ENCODE measurements around the gene HYAL1.
"Not testable (repeated sequence)": the region's sequence is repeated elsewhere in the genome, so short reads cannot be mapped to it uniquely, and the experiment has no call there.

Gene HYAL1

GRCh38 chr3:50290161-50290641, 13.2 kb downstream of the HYAL1 start:
- H3K4me1 ChIP-seq (ENCODE audit: control insufficient read depth, insufficient read depth, low read length, poor library complexity, severe bottlenecking), result peaks cover 5% of the 10 kb centered on the region
- H3K9me3 ChIP-seq (ENCODE audit: control insufficient read depth, low read length), result no peaks in the 10 kb centered on the region
- WGBS, 2 experiments (ENCODE audit: insufficient coverage in 2 of 2), result 94 to 99% methylated on average over 12 to 15 of the region's 16 CpGs
- H3K27ac ChIP-seq (ENCODE audit: low read depth, low read length, severe bottlenecking), result no peak overlapping the region
- H3K36me3 ChIP-seq (ENCODE audit: control insufficient read depth, insufficient read depth, low read length), result peaks cover 43% of the 10 kb centered on the region
- H3K4me3 ChIP-seq (ENCODE audit: extremely low read depth, insufficient read depth, low read length, poor library complexity, severe bottlenecking), result no peak overlapping the region

GRCh38 chr3:50289130-50289529, 14.2 kb downstream of the HYAL1 start:
- H3K9me3 ChIP-seq (ENCODE audit: control insufficient read depth, low read length), result no peaks in the 10 kb centered on the region
- H3K4me3 ChIP-seq (ENCODE audit: extremely low read depth, insufficient read depth, low read length, poor library complexity, severe bottlenecking), result no peak overlapping the region
- WGBS, 2 experiments (ENCODE audit: insufficient coverage in 2 of 2), result 90 to 100% methylated on average over 5 of the region's 6 CpGs
- no peak overlapping the region for H3K27ac ChIP-seq (ENCODE audit: low read depth, low read length, severe bottlenecking)
- H3K36me3 ChIP-seq (ENCODE audit: control insufficient read depth, insufficient read depth, low read length), result peaks cover 43% of the 10 kb centered on the region
- peaks cover 5% of the 10 kb centered on the region for H3K4me1 ChIP-seq (ENCODE audit: control insufficient read depth, insufficient read depth, low read length, poor library complexity, severe bottlenecking)

- H3K4me3 ChIP-seq (ENCODE audit: extremely low read depth, insufficient read depth, low read length, poor library complexity, severe bottlenecking), result no peak overlapping the region
- 97 to 99% methylated on average over 12 to 23 of the region's 23 CpGs for WGBS, 2 experiments (ENCODE audit: insufficient coverage in 2 of 2)
Observed at GRCh38 chr3:50288387-50289007, 14.9 kb downstream of the HYAL1 start.

GRCh38 chr3:50287262-50287661, 16.1 kb downstream of the HYAL1 start:
- H3K9me3 ChIP-seq (ENCODE audit: control insufficient read depth, low read length), result no peaks in the 10 kb centered on the region
- 88% methylated on average over 1 of the region's 1 CpG for WGBS, 2 experiments (ENCODE audit: insufficient coverage in 2 of 2)
- H3K36me3 ChIP-seq (ENCODE audit: control insufficient read depth, insufficient read depth, low read length), result peaks cover 43% of the 10 kb centered on the region
- H3K4me1 ChIP-seq (ENCODE audit: control insufficient read depth, insufficient read depth, low read length, poor library complexity, severe bottlenecking), result no peaks in the 10 kb centered on the region
- H3K27ac ChIP-seq (ENCODE audit: low read depth, low read length, severe bottlenecking), result no peak overlapping the region
- H3K4me3 ChIP-seq (ENCODE audit: extremely low read depth, insufficient read depth, low read length, poor library complexity, severe bottlenecking), result no peak overlapping the region

More at GRCh38 chr3:50288387-50289007, 14.9 kb downstream of the HYAL1 start:
- Histone ChIP-seq H3K4me1 (ENCODE audit: control insufficient read depth, insufficient read depth, low read length, poor library complexity, severe bottlenecking) (peaks cover 5% of the 10 kb centered on the region), H3K9me3 (ENCODE audit: control insufficient read depth, low read length) (no peaks in the 10 kb centered on the region), H3K27ac (ENCODE audit: low read depth, low read length, severe bottlenecking) (no peak overlapping the region), H3K36me3 (ENCODE audit: control insufficient read depth, insufficient read depth, low read length) (peaks cover 43% of the 10 kb centered on the region)

GRCh38 chr3:50286322-50287227, 16.8 kb downstream of the HYAL1 start:
- Histone ChIP-seq H3K27ac (ENCODE audit: low read depth, low read length, severe bottlenecking) (no peak overlapping the region), H3K36me3 (ENCODE audit: control insufficient read depth, insufficient read depth, low read length) (peaks cover 43% of the 10 kb centered on the region), H3K9me3 (ENCODE audit: control insufficient read depth, low read length) (no peaks in the 10 kb centered on the region), H3K4me1 (ENCODE audit: control insufficient read depth, insufficient read depth, low read length, poor library complexity, severe bottlenecking) (no peaks in the 10 kb centered on the region), H3K4me3 (ENCODE audit: extremely low read depth, insufficient read depth, low read length, poor library complexity, severe bottlenecking) (no peak overlapping the region)
- 96 to 97% methylated on average over 19 to 24 of the region's 28 CpGs for WGBS, 2 experiments (ENCODE audit: insufficient coverage in 2 of 2)

- not testable (repeated sequence) for H3K4me3 ChIP-seq (ENCODE audit: extremely low read depth, insufficient read depth, low read length, poor library complexity, severe bottlenecking); H3K4me1 ChIP-seq (ENCODE audit: control insufficient read depth, insufficient read depth, low read length, poor library complexity, severe bottlenecking); H3K9me3 ChIP-seq (ENCODE audit: control insufficient read depth, low read length); H3K27ac ChIP-seq (ENCODE audit: low read depth, low read length, severe bottlenecking)
- peaks cover 27% of the 10 kb centered on the region for H3K36me3 ChIP-seq (ENCODE audit: control insufficient read depth, insufficient read depth, low read length)
- WGBS, 2 experiments (ENCODE audit: insufficient coverage in 2 of 2), result 90 to 93% methylated on average over 2 of the region's 6 CpGs
Observed at GRCh38 chr3:50284121-50284520, 19.3 kb downstream of the HYAL1 start.

GRCh38 chr3:50279255-50280016, 23.9 kb downstream of the HYAL1 start:
- no peaks in the 10 kb centered on the region for H3K9me3 ChIP-seq (ENCODE audit: control insufficient read depth, low read length)
- H3K27ac ChIP-seq (ENCODE audit: low read depth, low read length, severe bottlenecking), result no peak overlapping the region
- H3K4me1 ChIP-seq (ENCODE audit: control insufficient read depth, insufficient read depth, low read length, poor library complexity, severe bottlenecking), result no peaks in the 10 kb centered on the region
- 95 to 98% methylated on average over 3 of the region's 8 CpGs for WGBS, 2 experiments (ENCODE audit: insufficient coverage in 2 of 2)
- no peaks in the 10 kb centered on the region for H3K36me3 ChIP-seq (ENCODE audit: control insufficient read depth, insufficient read depth, low read length)
- no peak overlapping the region for H3K4me3 ChIP-seq (ENCODE audit: extremely low read depth, insufficient read depth, low read length, poor library complexity, severe bottlenecking)

GRCh38 chr3:50278880-50279224, 24.5 kb downstream of the HYAL1 start, which contains the start of gene LSMEM2:
TSS of gene LSMEM2 (plus strand) at chr3:50279087. CDS start at chr3:50279114, 27 bp downstream.
- WGBS, 2 experiments (ENCODE audit: insufficient coverage in 2 of 2), result 90 to 100% methylated on average over 1 to 2 of the region's 2 CpGs
- Histone ChIP-seq H3K4me1 (ENCODE audit: control insufficient read depth, insufficient read depth, low read length, poor library complexity, severe bottlenecking) (no peaks in the 10 kb centered on the region), H3K9me3 (ENCODE audit: control insufficient read depth, low read length) (no peaks in the 10 kb centered on the region), H3K27ac (ENCODE audit: low read depth, low read length, severe bottlenecking) (no peak within 1 kb of the TSS), H3K36me3 (ENCODE audit: control insufficient read depth, insufficient read depth, low read length) (no peaks in the 10 kb centered on the region), H3K4me3 (ENCODE audit: extremely low read depth, insufficient read depth, low read length, poor library complexity, severe bottlenecking) (no peak within 1 kb of the TSS)

- Histone ChIP-seq H3K4me3 (ENCODE audit: extremely low read depth, insufficient read depth, low read length, poor library complexity, severe bottlenecking) (no peak overlapping the region), H3K36me3 (ENCODE audit: control insufficient read depth, insufficient read depth, low read length) (no peaks in the 10 kb centered on the region), H3K27ac (ENCODE audit: low read depth, low read length, severe bottlenecking) (no peak overlapping the region), H3K4me1 (ENCODE audit: control insufficient read depth, insufficient read depth, low read length, poor library complexity, severe bottlenecking) (no peaks in the 10 kb centered on the region), H3K9me3 (ENCODE audit: control insufficient read depth, low read length) (no peaks in the 10 kb centered on the region)
- 81 to 94% methylated on average over 3 to 4 of the region's 4 CpGs for WGBS, 2 experiments (ENCODE audit: insufficient coverage in 2 of 2)
Observed at GRCh38 chr3:50278123-50278879, 25.1 kb downstream of the HYAL1 start.

GRCh38 chr3:50276762-50277101, 26.6 kb downstream of the HYAL1 start:
- Histone ChIP-seq H3K27ac (ENCODE audit: low read depth, low read length, severe bottlenecking) (no peak overlapping the region), H3K4me1 (ENCODE audit: control insufficient read depth, insufficient read depth, low read length, poor library complexity, severe bottlenecking) (peaks cover 5% of the 10 kb centered on the region), H3K9me3 (ENCODE audit: control insufficient read depth, low read length) (no peaks in the 10 kb centered on the region), H3K4me3 (ENCODE audit: extremely low read depth, insufficient read depth, low read length, poor library complexity, severe bottlenecking) (no peak overlapping the region), H3K36me3 (ENCODE audit: control insufficient read depth, insufficient read depth, low read length) (no peaks in the 10 kb centered on the region)
- 94 to 98% methylated on average over 17 of the region's 17 CpGs for WGBS, 2 experiments (ENCODE audit: insufficient coverage in 2 of 2)
